HG03280 (cell line): ENCODE results near the gene MYO3A.
"Not testable (repeated sequence)": the region's sequence is repeated elsewhere in the genome, so short reads cannot be mapped to it uniquely, and the experiment has no call there.

Source experiments
- ATAC-seq: cut with Tn5 transposase; IDR thresholded peaks from one replicate; pipeline ENCODE4 v1.9.1; 2021; ENCODE audit warnings: mild to moderate bottlenecking, moderate library complexity; ENCODE audit not compliant: unreplicated experiment

MYO3A gene

GRCh38 chr10:25978771-25979170 lies 44.7 kb downstream of the MYO3A start:
- ATAC-seq, result no peak

GRCh38 chr10:25982107-25982506 lies 48.1 kb downstream of the MYO3A start:
- ATAC-seq, result no peak

- ATAC-seq, result no peak
Observed at GRCh38 chr10:25988583-25988982, 54.6 kb downstream of the MYO3A start.

GRCh38 chr10:25989951-25990350 lies 55.9 kb downstream of the MYO3A start:
- no peak for ATAC-seq

GRCh38 chr10:25999295-25999981 lies 65.4 kb downstream of the MYO3A start:
- no peak for ATAC-seq

GRCh38 chr10:26000971-26001370 lies 66.9 kb downstream of the MYO3A start:
- ATAC-seq, result no peak

GRCh38 chr10:26002466-26002865 lies 68.4 kb downstream of the MYO3A start:
- ATAC-seq, result not testable (repeated sequence)

GRCh38 chr10:26015092-26015491 lies 81.1 kb downstream of the MYO3A start:
- no peak for ATAC-seq

- ATAC-seq, result no peak
Observed at GRCh38 chr10:26022831-26023230, 88.8 kb downstream of the MYO3A start.

- ATAC-seq, result no peak
Observed at GRCh38 chr10:26024303-26024702, 90.3 kb downstream of the MYO3A start.

GRCh38 chr10:26025523-26025922 lies 91.5 kb downstream of the MYO3A start:
- no peak for ATAC-seq

- no peak for ATAC-seq
Observed at GRCh38 chr10:26029858-26030257, 95.8 kb downstream of the MYO3A start.

GRCh38 chr10:26031300-26031699 lies 97.3 kb downstream of the MYO3A start:
- no peak for ATAC-seq

GRCh38 chr10:26043469-26043868 lies 109.4 kb downstream of the MYO3A start:
- no peak for ATAC-seq

- no peak for ATAC-seq
Observed at GRCh38 chr10:26044141-26044749, 110.2 kb downstream of the MYO3A start.

GRCh38 chr10:26046073-26046700 lies 112.2 kb downstream of the MYO3A start:
- no peak for ATAC-seq

- no peak for ATAC-seq
Observed at GRCh38 chr10:26048756-26049155, 114.7 kb downstream of the MYO3A start.

- no peak for ATAC-seq
Observed at GRCh38 chr10:26052326-26052725, 118.3 kb downstream of the MYO3A start.

- ATAC-seq, result no peak
Observed at GRCh38 chr10:26057466-26057865, 123.4 kb downstream of the MYO3A start.

GRCh38 chr10:26064106-26064505 lies 130.1 kb downstream of the MYO3A start:
- no peak for ATAC-seq

- no peak for ATAC-seq
Observed at GRCh38 chr10:26067680-26068079, 133.7 kb downstream of the MYO3A start.

- ATAC-seq, result not testable (repeated sequence)
Observed at GRCh38 chr10:26080971-26081370, 146.9 kb downstream of the MYO3A start.
